PC-3 (cell line): Measurements from ENCODE around the gene TAGLN. TPM values are rescaled to one million over a fixed set of nuclear protein-coding genes. Genes with fewer than 3 reads are reported as not detected.
A peak's percentile ranks its signal among the peaks of the same experiment; 100 is the strongest.

Source experiments
- ATAC-seq: fragments of 200-7000 bp; cut with Tn5 transposase; 2 replicates; pipeline ENCODE4 v1.9.1; 2020; ENCODE audit warnings: mild to moderate bottlenecking, moderate library complexity
- BruUV-seq: library from RNA; stranded (reverse); fragments of 400-500 nt; replicated peaks from 2 replicates; lab custom pipeline; 2021; lab: Mats Ljungman, UMichigan
- CTCF ChIA-PET: fragments of 300-600 bp; sonication (Branson Sonifier 250); formaldehyde crosslinking; loops from one replicate; lab custom pipeline; 2022; ENCODE audit warnings: antibody characterized with exemption; lab: Charles Lee
- POLR2A ChIA-PET: fragments of 300-600 bp; sonication (Branson Sonifier 250); formaldehyde crosslinking; loops from one replicate; lab custom pipeline; 2022; ENCODE audit warnings: antibody characterized with exemption; ENCODE audit not compliant: unreplicated experiment; lab: Charles Lee
- DNase-seq: peaks from one replicate; pipeline ENCODE4 v3.0.0-alpha.2; 2015
- H2AFZ ChIP-seq: fragments of 300-600 bp; sonication (generic); 2 replicates; pipeline ENCODE4 v1.6.0; 2016; ENCODE audit warnings: antibody characterized with exemption, low read length
- H3F3A ChIP-seq: fragments of 300-600 bp; sonication (generic); one replicate; pipeline ENCODE4 v1.6.0; 2017; ENCODE audit warnings: antibody characterized with exemption, low read length, control low read depth, mild to moderate bottlenecking; ENCODE audit not compliant: unreplicated experiment
- H3K27ac ChIP-seq: fragments of 300-600 bp; sonication (generic); 2 replicates; pipeline ENCODE4 v1.5.1; 2016; ENCODE audit warnings: mild to moderate bottlenecking, low read length
- H3K27me3 ChIP-seq: fragments of 300-600 bp; sonication (generic); 2 replicates; pipeline ENCODE4 v1.6.1; 2016; ENCODE audit warnings: low read length, mixed read lengths
- H3K36me3 ChIP-seq: fragments of 300-600 bp; sonication (generic); 2 replicates; pipeline ENCODE4 v1.6.1; 2016; ENCODE audit warnings: low read depth, mixed run types, low read length, mixed read lengths
- H3K4me1 ChIP-seq: fragments of 300-600 bp; sonication (generic); 2 replicates; pipeline ENCODE4 v1.5.1; 2016; ENCODE audit warnings: low read length; ENCODE audit not compliant: insufficient read depth
- H3K4me2 ChIP-seq: fragments of 300-600 bp; sonication (generic); 2 replicates; pipeline ENCODE4 v1.6.0; 2016; ENCODE audit warnings: low read length
- H3K4me3 ChIP-seq: fragments of 300-600 bp; sonication (generic); 2 replicates; pipeline ENCODE4 v1.5.1; 2016; ENCODE audit warnings: mild to moderate bottlenecking, low read length, mixed read lengths
- H3K79me2 ChIP-seq: fragments of 300-600 bp; sonication (generic); 2 replicates; pipeline ENCODE4 v1.6.1; 2017; ENCODE audit warnings: low read length, mixed read lengths
- H3K9ac ChIP-seq: fragments of 300-600 bp; sonication (generic); 2 replicates; pipeline ENCODE4 v1.6.0; 2016; ENCODE audit warnings: mild to moderate bottlenecking, low read length
- H3K9me2 ChIP-seq: fragments of 300-600 bp; sonication (generic); replicated peaks from 2 replicates; pipeline ENCODE4 v1.6.1; 2016; ENCODE audit warnings: mixed run types, low read length, mixed read lengths
- H3K9me3 ChIP-seq: fragments of 300-600 bp; sonication (generic); 2 replicates; pipeline ENCODE4 v1.6.1; 2016; ENCODE audit warnings: low read length, mixed read lengths
- H4K20me1 ChIP-seq: fragments of 300-600 bp; sonication (generic); 2 replicates; pipeline ENCODE4 v1.6.1; 2016; ENCODE audit warnings: low read length, mixed read lengths
- EZH2 ChIP-seq: fragments of 300-600 bp; sonication (generic); IDR thresholded peaks from one replicate; pipeline ENCODE4 v1.6.1; 2017; ENCODE audit warnings: antibody characterized with exemption, mild to moderate bottlenecking, low read length; ENCODE audit not compliant: unreplicated experiment
- EZH2phosphoT487 ChIP-seq: fragments of 300-600 bp; sonication (generic); IDR thresholded peaks from 2 replicates; pipeline ENCODE4 v1.6.1; 2018; ENCODE audit warnings: mild to moderate bottlenecking, antibody characterized with exemption, low read length, borderline replicate concordance
- intact Hi-C: fragments of 100-400 bp; cut with micrococcal nuclease; formaldehyde crosslinking; loops from 2 replicates; pipeline ENCODE4 v1.9.0; 2023
- total RNA-seq: library from RNA; depleted of rRNA; stranded (reverse); fragments of >200 nt; gene quantifications from 2 replicates; pipeline ENCODE4 v1.2.3, GENCODE V29; 2014
- TF ChIP-seq, protein P1 (sequence below): fragments of 300-600 bp; sonication (generic); conservative IDR thresholded peaks from 2 replicates; pipeline ENCODE4 v1.5.1; 2017; ENCODE audit warnings: antibody characterized with exemption, low read depth, mild to moderate bottlenecking, low read length

Gene TAGLN
- total RNA-seq, 1 experiment from 2014 or later, result 10.3 TPM

DNA sequence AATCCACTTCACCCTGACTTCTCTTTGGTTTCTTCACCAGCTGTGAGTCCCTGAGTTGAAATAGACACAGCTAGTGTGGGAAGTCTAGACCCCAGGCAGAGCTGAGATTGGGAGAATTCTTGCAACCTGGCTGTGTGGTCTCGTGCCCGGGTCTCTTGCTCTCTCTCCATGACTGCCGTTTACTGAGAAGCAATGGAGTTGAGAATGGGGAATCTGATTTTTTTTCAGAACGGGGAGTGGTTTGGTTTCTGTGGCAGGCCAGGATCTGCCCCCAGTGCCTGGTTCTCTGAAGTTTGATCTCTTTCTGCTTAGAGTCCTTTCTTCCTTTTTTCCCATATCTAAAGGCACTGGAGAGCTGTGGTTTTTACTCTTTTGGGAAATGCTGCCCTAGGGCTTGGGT is 19.1 kb upstream of the TAGLN start:
- TF ChIP-seq, protein P1, sequence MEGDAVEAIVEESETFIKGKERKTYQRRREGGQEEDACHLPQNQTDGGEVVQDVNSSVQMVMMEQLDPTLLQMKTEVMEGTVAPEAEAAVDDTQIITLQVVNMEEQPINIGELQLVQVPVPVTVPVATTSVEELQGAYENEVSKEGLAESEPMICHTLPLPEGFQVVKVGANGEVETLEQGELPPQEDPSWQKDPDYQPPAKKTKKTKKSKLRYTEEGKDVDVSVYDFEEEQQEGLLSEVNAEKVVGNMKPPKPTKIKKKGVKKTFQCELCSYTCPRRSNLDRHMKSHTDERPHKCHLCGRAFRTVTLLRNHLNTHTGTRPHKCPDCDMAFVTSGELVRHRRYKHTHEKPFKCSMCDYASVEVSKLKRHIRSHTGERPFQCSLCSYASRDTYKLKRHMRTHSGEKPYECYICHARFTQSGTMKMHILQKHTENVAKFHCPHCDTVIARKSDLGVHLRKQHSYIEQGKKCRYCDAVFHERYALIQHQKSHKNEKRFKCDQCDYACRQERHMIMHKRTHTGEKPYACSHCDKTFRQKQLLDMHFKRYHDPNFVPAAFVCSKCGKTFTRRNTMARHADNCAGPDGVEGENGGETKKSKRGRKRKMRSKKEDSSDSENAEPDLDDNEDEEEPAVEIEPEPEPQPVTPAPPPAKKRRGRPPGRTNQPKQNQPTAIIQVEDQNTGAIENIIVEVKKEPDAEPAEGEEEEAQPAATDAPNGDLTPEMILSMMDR, result no peak
- TF ChIP-seq EZH2phosphoT487 (no peak), EZH2 (no peak)
- H3K9me2 ChIP-seq, result no peaks in the 10 kb centered on the region
- ATAC-seq (no peak), DNase-seq (no peak)
- H3K4me1 ChIP-seq, result peaks cover 37% of the 10 kb centered on the region
- peak overlapping the region; percentile 100 for H3K4me2 ChIP-seq
- H4K20me1 ChIP-seq, result no peaks in the 10 kb centered on the region
- H3K9me3 ChIP-seq, result no peaks in the 10 kb centered on the region
- ChIA-PET CTCF (interaction anchor here (0.6 to 0.7 kb wide), 2 partner anchors 43 to 1510 kb away, joined by 6 read pairs; no protein-coding TSS in a partner anchor), POLR2A (interaction anchor here (0.5 kb wide), 1 partner anchor 392 kb away, joined by 3 read pairs; the partner anchor contains the start of gene ZPR1)
- no peak overlapping the region for H3K9ac ChIP-seq
- intact Hi-C loops, result no loop called here
- H3K36me3 ChIP-seq, result no peaks in the 10 kb centered on the region
- H3K27ac ChIP-seq, result no peak overlapping the region
- peak overlapping the region; percentile 95; the same call in 1 of the 2 replicates for H2AFZ ChIP-seq
- no peaks in the 10 kb centered on the region for H3K27me3 ChIP-seq
- no peaks in the 10 kb centered on the region for H3K79me2 ChIP-seq
- H3F3A ChIP-seq, result no peaks in the 10 kb centered on the region
- peak overlapping the region; percentile 97 for H3K4me3 ChIP-seq
- BruUV-seq, result no TSS peak

DNA sequence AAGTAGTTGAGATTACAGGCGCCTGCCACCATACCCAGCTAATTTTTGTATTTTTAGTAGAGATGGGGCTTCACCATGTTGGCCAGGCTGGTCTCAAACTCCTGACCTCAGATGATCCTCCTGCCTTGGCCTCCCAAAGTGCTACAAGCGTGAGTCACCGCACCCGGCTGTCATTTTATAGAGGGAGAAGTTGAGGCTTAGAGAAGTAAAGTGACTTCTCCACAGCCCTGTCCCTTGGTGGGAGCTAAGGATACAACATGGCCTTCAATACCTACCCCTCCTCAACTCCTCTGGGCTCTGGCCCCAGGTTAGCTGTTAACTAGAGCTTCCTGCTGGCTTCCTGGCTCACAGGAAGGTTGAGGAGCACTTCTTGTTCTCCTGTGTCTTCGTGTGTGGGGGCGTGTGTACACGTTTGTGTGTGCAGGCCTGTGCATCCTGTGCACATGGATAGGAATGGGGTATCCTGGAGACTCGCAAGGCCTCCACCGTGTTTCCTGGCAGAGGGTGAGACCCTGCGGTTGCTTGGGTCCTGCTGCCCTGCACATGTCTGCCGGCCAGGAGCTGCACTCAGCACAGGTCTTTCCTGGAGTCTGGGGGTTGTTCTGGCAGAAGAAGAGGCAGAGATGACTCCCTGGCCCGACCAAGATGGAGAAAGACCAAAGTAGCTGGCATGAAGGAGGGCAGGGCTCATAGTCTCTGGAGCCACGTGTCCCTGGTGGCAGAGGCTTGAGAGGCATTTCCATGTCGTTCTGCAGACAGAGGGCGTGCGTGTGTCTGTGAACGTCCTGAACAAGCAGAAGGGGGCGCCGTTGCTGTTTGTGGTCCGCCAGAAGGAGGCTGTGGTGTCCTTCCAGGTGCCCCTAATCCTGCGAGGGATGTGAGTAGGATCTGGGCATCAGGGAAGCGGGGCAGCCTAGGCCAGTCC is 18.2 kb upstream of the TAGLN start:
- no peak overlapping the region for H3K4me2 ChIP-seq
- ATAC-seq, result no peak
- H3K79me2 ChIP-seq, result no peaks in the 10 kb centered on the region
- no peak overlapping the region for H3K4me3 ChIP-seq
- H3K9me3 ChIP-seq, result no peaks in the 10 kb centered on the region
- BruUV-seq, result no TSS peak
- H3K27ac ChIP-seq, result no peak overlapping the region
- TF ChIP-seq, protein P1, result peak; percentile 58
- TF ChIP-seq EZH2, result no peak
- TF ChIP-seq EZH2phosphoT487, result no peak
- peak; percentile 49 for DNase-seq
- H3K4me1 ChIP-seq, result peaks cover 46% of the 10 kb centered on the region
- H3K9ac ChIP-seq, result no peak overlapping the region
- no peak overlapping the region for H2AFZ ChIP-seq
- no peaks in the 10 kb centered on the region for H3K36me3 ChIP-seq
- POLR2A ChIA-PET, result no interaction called here
- H3K9me2 ChIP-seq, result no peaks in the 10 kb centered on the region
- intact Hi-C loops, result no loop called here
- no peaks in the 10 kb centered on the region for H4K20me1 ChIP-seq
- CTCF ChIA-PET, result interaction anchor here (0.5 to 0.7 kb wide), 2 partner anchors 41 to 42 kb away, joined by 3 to 6 read pairs; no protein-coding TSS in a partner anchor
- no peaks in the 10 kb centered on the region for H3K27me3 ChIP-seq
- no peaks in the 10 kb centered on the region for H3F3A ChIP-seq
